ENCODE data around the gene LIMS4.
"Not testable (repeated sequence)": the region's sequence is repeated elsewhere in the genome, so short reads cannot be mapped to it uniquely, and the experiment has no call there.

GRCh38 chr2:110420641-110421354, 51.8 kb downstream of the LIMS4 start:
- TF ChIP-seq, protein P1, sequence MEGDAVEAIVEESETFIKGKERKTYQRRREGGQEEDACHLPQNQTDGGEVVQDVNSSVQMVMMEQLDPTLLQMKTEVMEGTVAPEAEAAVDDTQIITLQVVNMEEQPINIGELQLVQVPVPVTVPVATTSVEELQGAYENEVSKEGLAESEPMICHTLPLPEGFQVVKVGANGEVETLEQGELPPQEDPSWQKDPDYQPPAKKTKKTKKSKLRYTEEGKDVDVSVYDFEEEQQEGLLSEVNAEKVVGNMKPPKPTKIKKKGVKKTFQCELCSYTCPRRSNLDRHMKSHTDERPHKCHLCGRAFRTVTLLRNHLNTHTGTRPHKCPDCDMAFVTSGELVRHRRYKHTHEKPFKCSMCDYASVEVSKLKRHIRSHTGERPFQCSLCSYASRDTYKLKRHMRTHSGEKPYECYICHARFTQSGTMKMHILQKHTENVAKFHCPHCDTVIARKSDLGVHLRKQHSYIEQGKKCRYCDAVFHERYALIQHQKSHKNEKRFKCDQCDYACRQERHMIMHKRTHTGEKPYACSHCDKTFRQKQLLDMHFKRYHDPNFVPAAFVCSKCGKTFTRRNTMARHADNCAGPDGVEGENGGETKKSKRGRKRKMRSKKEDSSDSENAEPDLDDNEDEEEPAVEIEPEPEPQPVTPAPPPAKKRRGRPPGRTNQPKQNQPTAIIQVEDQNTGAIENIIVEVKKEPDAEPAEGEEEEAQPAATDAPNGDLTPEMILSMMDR (IDR thresholded peaks at IDR 0.05; ENCODE audit: low read length), result not testable (repeated sequence)
- TF ChIP-seq EZH2 (IDR thresholded peaks at IDR 0.05; ENCODE audit: borderline replicate concordance, low read length), result not testable (repeated sequence)

Measured in OCI-LY1 (cell line).